Thoracic aorta (tissue), 2 donors: Measurements from ENCODE around the gene CXCL17. TPM values are rescaled to one million over a fixed set of nuclear protein-coding genes. Genes with fewer than 3 reads are reported as not detected.

Source experiments
- ATAC-seq: fragments of 150-250 bp; one replicate; pipeline ENCODE4 v1.8.0; 2017; ENCODE audit warnings: low read depth; ENCODE audit not compliant: insufficient number of reproducible peaks, low FRiP score
- DNase-seq: peaks from one replicate; pipeline ENCODE4 v3.0.0-alpha.2; 2020; ENCODE audit warnings: low spot score
- H3K27ac ChIP-seq, 2 donors: fragments of 200-600 bp; sonication (generic); 1 replicate in 1 of 2; 2 replicates in 1 of 2; pipeline ENCODE4 v1.5.1; 2016; ENCODE audit warnings: mild to moderate bottlenecking in 2 of 2, moderate library complexity in 2 of 2
- H3K27me3 ChIP-seq: fragments of 200-600 bp; sonication (generic); replicated peaks from 2 replicates; pipeline ENCODE4 v1.6.0; 2016; ENCODE audit warnings: mild to moderate bottlenecking; ENCODE audit not compliant: insufficient read depth
- H3K36me3 ChIP-seq: fragments of 200-600 bp; sonication (generic); one replicate; pipeline ENCODE4 v1.5.1; 2016
- H3K4me1 ChIP-seq, 2 donors: fragments of 200-600 bp; sonication (generic); 1 replicate in 1 of 2; 2 replicates in 1 of 2; pipeline versions ENCODE4 v1.5.1 to v1.6.0; 2016; ENCODE audit warnings: low read depth in 2 of 2, mild to moderate bottlenecking in 1 of 2; ENCODE audit not compliant: control insufficient read depth in 1 of 2
- H3K4me3 ChIP-seq: fragments of 200-600 bp; sonication (generic); 2 replicates; pipeline ENCODE4 v1.5.1; 2016; ENCODE audit warnings: mild to moderate bottlenecking
- H3K9me3 ChIP-seq: fragments of 200-600 bp; sonication (generic); 2 replicates; pipeline ENCODE4 v1.5.1; 2016
- CTCF ChIP-seq: fragments of 200-600 bp; sonication (generic); IDR thresholded peaks from one replicate; pipeline ENCODE4 v1.5.1; 2019; ENCODE audit warnings: antibody characterized with exemption
- total RNA-seq, 2 donors: library from RNA; depleted of rRNA; stranded (reverse); fragments of >200 nt; gene quantifications; one replicate each; pipeline versions ENCODE4 v1.1.0 to v1.2.3, GENCODE V29; 2016

CXCL17 gene
- total RNA-seq, 2 donors from 2014 or later = 1.6 TPM; not detected in 1

- ATAC-seq (no peak), DNase-seq (no peak)
- H3K27ac ChIP-seq = no peak overlapping the region
- peak; percentile 73 for TF ChIP-seq CTCF
- H3K27me3 ChIP-seq = no peaks in the 10 kb centered on the region
- no peaks in the 10 kb centered on the region for H3K36me3 ChIP-seq
- no peaks in the 10 kb centered on the region for H3K9me3 ChIP-seq
- no peak overlapping the region for H3K4me3 ChIP-seq
- no peaks in the 10 kb centered on the region for H3K4me1 ChIP-seq
Measured at GRCh38 chr19:42440357-42441048, 2.2 kb downstream of the CXCL17 start.

GRCh38 chr19:42436006-42436405, 6.7 kb downstream of the CXCL17 start:
- no peak for TF ChIP-seq CTCF
- ATAC-seq (no peak), DNase-seq (no peak)
- H3K9me3 ChIP-seq = no peaks in the 10 kb centered on the region
- H3K36me3 ChIP-seq = no peaks in the 10 kb centered on the region
- H3K27ac ChIP-seq = no peak overlapping the region
- H3K4me1 ChIP-seq = no peaks in the 10 kb centered on the region
- H3K27me3 ChIP-seq = no peaks in the 10 kb centered on the region
- H3K4me3 ChIP-seq = no peak overlapping the region

DNA sequence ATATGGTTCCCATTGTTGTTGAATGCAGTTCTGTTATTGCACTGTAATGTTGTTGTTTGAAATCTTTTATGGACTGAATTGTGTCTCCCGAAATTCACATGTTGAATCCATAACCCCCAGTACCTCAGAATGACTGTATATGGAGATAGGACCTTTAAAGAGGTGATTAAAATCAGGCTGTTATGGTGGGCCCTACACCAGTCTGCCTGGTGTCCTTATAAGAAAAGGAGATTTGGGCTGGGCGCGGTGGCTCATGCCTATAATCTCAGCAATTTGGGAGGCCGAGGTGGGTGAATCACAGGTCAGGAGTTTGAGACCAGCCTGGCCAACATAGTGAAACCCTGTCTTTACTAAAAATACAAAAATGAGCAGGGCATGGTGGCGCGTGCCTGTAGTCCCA, 7.4 kb downstream of the CXCL17 start:
- DNase-seq = no peak
- Histone ChIP-seq H3K27ac (no peak overlapping the region), H3K27me3 (no peaks in the 10 kb centered on the region), H3K4me3 (no peak overlapping the region), H3K4me1 (no peaks in the 10 kb centered on the region), H3K9me3 (no peaks in the 10 kb centered on the region), H3K36me3 (no peaks in the 10 kb centered on the region)
- no peak for ATAC-seq
- no peak for TF ChIP-seq CTCF

DNA sequence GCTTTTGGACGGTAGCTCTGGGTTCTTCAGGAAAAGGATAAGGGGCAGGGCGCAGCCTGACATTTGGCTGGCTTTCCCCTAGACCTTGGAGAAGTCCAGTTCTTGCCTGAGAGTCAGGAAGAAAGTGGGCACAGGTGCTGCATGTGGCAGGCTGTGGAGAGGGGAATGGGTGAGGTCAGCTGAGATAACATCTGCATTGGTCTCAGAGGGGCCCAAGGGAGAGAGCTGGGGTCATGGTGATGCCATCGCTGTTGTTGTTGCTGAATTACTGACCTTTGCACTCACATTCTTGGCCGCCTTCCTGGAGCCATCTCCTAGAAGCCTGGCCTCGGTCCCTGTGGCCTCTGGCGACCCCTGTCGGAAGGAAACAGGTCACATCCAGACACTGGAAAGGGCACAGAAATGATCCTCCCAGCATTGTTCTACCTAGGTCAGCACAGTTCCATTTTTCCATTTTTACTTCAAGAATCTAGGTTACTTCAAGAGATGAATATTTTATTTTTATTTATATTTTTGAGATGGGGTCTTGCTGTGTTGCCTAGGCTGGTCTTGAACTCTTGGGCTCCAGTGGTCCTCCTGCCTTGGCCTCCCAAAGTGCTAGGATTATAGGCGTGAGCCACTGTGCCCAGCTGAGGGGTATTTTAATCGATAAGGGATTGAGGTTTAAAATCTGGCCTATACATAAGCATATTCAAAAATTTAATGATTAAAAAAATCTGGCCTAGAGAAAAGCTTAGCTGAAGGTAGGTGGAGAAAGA, 9.1 kb downstream of the CXCL17 start:
- DNase-seq (no peak), ATAC-seq (no peak)
- TF ChIP-seq CTCF = no peak
- Histone ChIP-seq H3K4me3 (no peak overlapping the region), H3K36me3 (no peaks in the 10 kb centered on the region), H3K9me3 (no peaks in the 10 kb centered on the region), H3K4me1 (no peaks in the 10 kb centered on the region), H3K27me3 (no peaks in the 10 kb centered on the region), H3K27ac (no peak overlapping the region)

GRCh38 chr19:42431486-42431885, 11.3 kb downstream of the CXCL17 start:
- Histone ChIP-seq H3K4me3 (no peak overlapping the region), H3K4me1 (no peaks in the 10 kb centered on the region), H3K27ac (no peak overlapping the region), H3K36me3 (no peaks in the 10 kb centered on the region), H3K27me3 (no peaks in the 10 kb centered on the region), H3K9me3 (no peaks in the 10 kb centered on the region)
- ATAC-seq (no peak), DNase-seq (no peak)
- TF ChIP-seq CTCF = no peak
